GM19372 (cell line): Measurements from ENCODE around the gene MCEMP1.
A peak's percentile ranks its signal among the peaks of the same experiment; 100 is the strongest.

Experiments
- ATAC-seq: cut with Tn5 transposase; IDR thresholded peaks from one replicate; pipeline ENCODE4 v1.9.1; 2021; ENCODE audit warnings: mild to moderate bottlenecking, low read depth, moderate library complexity; ENCODE audit not compliant: unreplicated experiment

MCEMP1 gene

DNA sequence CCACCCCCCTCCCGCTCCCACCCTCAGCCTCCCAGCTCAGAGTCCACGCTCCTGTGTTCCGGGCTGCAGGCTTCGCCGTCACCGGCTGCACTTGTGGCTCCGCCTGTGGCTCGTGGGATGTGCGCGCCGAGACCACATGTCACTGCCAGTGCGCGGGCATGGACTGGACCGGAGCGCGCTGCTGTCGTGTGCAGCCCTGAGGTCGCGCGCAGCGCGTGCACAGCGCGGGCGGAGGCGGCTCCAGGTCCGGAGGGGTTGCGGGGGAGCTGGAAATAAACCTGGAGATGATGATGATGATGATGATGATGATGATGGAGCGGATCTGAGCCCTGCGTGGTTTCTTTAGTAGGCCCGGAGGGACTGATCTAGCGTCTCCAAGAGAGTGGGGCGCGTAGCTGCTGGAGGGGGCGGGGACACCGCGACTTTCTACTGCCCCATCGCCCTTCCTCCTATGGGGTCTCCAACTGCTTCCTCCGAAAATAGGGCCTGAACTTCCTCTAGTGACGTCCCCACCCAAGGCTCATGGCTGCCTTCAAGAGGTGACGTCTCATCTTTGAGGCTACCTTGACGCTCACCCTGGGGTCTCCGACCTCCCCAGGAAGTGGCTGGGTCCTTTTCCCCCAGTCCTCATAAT lies 6.6 kb upstream of the MCEMP1 start:
- ATAC-seq, result no peak

DNA sequence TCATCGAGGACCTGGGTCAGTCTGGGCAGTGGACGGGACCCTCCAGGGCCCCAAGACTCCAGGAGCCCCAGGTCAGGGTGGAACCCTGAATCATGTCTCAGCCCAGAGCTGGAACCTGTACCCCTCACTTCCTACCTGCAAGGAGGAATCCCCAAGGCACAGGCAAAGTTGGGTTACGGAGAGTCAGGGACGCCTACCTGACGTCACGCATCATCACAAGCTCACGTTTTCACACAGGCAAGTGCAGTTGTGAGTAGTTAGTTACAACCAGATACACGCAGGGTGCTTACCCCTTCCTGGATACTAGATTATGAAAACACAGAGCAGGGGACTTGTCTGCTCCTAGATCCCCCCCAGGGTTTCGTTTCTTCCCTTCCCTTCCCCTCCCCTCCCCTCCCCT lies 6.1 kb upstream of the MCEMP1 start:
- no peak for ATAC-seq

DNA sequence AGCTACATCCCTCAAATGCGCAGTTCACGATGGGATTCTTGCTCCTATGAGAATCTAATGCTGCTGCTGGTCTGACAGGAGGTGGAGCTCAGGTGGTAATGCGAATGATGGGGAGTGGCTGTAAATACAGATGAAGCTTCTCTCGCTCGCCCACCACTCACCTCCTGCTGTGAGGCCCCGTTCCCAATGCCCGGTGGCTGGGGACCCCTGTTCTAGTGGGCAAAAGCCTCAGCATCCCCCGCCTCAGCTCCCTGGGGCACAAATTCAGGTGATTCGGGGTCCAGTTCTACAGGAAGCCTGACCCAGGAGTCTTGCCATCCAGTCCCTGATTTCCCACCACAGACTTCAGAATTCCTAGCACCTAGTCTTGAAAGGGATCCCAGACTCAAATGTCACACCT lies 4.4 kb upstream of the MCEMP1 start:
- no peak for ATAC-seq

DNA sequence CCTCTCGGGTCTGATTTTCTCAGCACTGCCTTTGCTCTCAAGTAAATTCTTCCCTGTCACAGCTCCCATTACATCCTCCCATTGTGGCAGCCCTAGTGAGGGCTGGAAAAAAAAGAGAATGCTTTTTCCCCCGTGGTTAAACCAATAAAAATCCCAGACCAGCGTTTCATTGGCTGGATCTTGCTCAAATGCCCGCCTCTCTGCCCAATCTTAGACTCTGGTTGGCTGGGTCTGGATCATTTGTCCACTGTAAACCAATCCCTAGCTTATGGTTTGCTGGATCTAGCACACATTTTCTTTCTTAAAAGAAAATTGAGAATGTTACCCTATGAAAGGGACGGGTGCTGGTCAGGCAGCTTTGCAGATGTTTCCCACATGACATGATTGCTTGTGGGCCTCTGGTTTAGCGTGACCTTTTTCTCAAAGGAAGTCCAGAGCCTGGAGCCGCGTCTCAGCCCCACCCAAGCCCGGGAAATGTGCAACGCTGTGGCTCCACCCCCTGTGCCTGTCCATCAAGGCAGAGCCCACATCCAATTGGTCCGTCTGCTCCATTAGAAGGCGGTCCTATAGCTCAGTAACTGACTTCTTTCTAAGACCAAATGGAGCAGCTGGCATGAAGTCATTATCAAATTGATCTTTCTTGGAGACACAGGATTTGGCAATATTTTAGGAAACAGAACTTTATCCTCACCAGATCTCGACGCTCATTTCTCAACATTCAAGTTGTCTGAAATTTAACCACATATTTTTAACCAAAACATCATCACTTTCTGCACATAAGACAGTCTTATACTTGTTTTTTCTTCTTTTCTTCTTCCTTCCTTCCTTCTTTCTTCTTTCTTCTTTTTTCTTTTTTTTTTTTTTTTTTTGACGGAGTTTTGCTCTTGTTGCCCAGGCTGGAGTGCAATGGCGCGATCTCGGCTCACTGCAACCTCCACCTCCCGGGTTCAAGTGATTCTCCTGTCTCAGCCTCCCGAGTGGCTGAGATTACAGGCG lies 2.6 kb upstream of the MCEMP1 start:
- no peak for ATAC-seq

DNA sequence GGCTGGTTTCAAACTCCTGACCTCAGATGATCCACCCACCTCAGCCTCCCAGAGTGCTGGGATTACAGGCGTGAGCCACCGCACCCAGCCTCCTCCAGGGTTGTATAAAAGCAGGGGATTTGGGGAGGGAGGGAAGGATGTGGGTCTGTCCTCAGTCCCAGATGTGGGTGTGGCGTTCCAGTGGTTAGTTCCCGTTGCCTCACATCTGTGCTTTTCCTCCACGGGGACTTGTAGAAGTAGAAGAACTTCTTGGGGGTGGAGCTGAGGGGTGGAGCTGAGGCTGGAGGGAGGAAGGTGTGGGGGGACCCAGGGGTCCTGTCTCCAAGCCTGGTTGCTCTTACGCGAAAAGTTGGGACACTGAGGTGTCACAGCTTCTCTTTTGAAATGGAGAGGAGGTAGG lies 514 bp upstream of the MCEMP1 start:
- no peak for ATAC-seq

DNA sequence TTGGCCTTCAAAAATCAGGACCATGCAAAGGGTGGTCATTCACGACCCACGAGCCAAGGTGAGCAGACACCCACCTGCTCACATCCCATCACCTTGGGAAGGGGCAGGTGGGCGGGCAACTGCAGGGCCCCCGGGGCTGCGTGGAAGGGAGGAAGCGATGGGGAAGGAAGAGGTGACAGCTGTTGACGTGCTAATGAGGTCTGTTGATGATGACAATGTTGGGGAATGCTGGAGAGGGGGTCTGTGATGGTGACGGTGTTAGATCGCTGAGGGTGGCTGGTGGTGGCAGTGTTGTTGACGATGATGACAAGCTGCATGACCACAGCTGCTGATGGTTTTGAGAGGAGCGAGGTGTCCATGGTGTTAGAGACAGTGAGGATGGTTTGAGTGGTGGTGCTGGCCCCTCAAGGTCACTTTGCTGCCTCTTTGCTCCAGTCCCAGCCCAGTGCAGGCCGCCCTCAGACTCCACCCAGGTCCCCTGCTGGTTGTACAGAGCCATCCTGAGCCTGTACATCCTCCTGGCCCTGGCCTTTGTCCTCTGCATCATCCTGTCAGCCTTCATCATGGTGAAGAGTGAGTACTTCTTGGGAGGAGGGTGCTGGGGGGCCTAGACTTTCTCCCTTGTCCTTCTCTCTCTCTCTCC lies 900 bp downstream of the MCEMP1 start:
- ATAC-seq, result no peak

DNA sequence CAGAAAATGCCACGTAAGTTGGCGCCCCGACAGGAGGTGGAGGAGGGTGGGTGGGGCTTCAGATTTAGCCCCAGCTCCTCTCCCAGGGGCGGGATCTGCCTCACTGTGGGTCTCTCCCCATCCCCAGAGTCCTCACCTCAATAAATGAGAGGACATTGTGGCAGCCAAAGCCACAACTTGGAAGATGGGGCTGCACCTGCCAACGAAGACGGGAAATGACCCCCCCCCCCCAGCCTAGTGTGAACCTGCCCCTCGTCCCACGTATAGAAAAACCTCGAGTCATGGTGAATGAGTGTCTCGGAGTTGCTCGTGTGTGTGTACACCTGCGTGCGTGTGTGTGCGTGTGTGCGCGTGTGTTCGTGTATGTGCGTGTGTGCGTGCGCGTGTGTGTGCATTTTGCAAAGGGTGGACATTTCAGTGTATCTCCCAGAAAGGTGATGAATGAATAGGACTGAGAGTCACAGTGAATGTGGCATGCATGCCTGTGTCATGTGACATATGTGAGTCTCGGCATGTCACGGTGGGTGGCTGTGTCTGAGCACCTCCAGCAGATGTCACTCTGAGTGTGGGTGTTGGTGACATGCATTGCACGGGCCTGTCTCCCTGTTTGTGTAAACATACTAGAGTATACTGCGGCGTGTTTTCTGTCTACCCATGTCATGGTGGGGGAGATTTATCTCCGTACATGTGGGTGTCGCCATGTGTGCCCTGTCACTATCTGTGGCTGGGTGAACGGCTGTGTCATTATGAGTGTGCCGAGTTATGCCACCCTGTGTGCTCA lies 2.3 kb downstream of the MCEMP1 start:
- ATAC-seq, result no peak

DNA sequence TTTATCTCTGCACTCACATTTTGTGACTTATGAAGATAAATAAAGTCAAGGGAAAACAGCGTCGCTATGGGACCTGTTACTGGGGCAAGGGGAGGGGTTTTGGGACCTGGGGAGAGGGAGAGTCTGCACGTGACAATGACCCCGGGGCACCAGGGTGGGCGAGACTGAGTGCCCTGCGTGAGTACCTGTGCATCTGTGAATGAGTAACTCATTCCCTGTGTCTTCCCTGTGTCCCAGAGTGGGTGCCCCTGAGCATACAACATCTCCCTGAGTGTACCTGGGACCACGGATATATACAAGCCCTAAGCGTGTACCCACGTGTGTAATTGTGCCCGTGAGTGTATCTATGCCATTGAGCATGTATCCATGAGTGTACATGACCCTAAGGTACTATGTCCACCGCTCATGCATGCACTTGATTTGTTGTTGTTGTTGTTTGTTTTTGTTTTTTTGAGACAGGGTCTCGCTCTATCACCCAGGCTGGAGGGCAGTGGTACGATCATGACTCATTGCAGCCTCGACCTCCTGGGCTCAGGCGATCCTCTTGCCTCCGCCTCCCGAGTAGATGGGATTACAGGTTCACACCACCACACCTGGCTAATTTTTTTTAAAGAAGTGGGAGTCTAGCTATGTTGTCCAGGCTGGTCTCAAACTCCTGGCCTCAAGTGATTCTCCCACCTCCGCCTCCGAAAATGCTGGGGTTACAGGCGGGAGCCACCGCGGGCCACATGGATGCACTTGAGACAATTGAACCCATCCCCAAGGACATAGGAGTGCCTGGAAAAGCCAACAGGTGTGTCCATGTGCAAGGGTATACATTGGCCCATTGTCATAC lies 3.1 kb downstream of the MCEMP1 start:
- no peak for ATAC-seq

DNA sequence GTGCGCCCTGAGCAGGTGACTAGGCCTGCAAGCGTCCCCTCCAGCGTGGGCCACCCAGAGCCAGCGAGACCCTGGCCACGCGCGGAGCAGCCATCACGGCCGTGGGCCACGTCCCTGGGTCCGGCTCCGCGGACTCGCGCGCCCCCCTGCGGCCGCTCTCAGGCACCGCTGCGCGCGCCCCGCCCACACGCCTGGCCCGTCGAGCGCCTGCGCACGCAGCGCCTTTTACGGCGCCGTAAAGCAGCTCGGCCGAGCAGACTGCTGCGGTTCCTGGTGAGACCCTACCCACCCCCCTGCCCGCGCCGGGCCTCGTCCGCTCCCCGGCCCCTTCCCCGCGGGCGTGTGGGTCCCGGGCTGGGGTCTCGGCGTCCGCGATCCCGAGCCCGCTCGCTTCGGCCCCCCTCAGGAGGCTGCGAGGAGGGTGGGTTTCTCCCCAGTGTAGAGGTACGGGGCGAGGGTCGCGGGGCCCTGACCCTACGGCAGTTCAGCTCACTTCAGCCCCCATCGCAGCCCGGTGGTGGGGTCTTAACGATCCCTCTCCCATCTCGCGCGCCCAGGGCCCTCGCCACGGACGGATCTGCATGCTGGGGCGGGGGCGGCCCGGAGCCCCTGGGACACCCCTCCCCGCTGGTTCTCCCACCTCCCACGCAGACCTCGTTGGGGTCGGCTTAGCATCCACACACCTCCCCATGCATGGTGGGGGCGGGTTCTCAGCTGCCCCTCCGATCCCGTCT lies 3.9 kb downstream of the MCEMP1 start, which contains the start of gene TRAPPC5:
Gene TRAPPC5 (plus strand): TSS at position 228 of the 734 bp plus-strand sequence. CDS start 1,421 bp downstream, outside the sequence.
- peak; percentile 41 for ATAC-seq

DNA sequence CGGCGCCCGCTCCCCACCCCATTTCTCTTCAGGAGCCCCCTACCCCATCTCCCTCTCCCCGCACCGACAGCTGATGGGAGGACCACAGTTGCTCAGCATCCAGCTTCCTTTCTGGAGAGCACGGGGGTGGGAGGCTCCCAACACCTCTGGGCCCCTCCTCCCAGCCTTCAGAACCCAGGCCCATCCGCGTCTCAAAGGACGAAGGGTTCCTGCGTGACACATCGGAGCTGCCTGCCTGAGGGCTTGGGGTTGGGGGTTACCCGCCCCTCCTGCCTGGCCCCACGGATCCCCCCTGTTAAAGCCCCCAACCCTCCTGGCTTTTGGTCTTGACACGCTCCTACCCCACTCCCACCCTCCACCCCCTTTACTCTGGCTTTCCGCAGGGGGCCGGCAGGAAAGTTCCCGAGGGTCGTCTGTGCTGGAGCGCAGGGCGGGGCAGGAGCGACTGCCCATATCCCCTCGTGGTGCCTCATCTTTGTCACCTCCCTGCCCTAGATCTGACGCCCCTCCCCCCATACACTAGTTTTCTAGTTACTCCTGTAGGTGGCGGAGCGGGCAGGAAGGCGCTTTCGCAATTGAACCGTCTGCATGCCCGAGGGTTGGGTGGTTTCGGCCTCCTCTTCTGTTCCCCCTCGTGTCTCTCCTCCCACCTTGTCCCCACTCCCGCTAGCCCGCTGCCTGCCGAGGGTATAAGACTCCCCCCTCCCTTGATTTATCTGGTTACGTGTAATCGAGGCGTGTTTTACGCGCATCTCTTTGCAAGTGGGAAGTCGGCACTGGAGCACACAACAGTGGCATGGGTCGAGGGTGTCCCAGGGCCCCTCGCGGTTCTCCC lies 4.7 kb downstream of the MCEMP1 start:
- ATAC-seq, result no peak

DNA sequence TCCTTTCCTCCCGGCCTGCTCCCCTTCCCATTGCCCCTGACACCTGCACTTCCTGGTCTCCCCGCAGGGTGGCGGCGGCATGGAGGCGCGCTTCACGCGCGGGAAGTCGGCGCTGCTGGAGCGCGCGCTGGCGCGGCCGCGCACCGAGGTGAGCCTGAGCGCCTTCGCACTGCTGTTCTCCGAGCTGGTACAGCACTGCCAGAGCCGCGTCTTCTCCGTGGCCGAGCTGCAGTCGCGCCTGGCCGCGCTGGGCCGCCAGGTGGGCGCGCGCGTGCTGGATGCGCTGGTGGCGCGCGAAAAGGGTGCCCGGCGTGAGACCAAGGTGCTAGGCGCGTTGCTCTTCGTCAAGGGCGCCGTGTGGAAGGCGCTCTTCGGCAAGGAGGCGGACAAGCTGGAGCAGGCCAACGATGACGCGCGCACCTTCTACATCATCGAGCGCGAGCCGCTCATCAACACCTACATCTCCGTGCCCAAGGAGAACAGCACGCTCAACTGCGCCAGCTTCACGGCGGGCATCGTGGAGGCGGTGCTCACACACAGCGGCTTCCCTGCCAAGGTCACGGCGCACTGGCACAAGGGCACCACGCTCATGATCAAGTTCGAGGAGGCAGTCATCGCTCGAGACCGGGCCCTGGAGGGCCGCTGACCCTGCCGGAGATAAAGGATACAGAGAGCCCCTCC lies 5.4 kb downstream of the MCEMP1 start:
- ATAC-seq, result no peak

DNA sequence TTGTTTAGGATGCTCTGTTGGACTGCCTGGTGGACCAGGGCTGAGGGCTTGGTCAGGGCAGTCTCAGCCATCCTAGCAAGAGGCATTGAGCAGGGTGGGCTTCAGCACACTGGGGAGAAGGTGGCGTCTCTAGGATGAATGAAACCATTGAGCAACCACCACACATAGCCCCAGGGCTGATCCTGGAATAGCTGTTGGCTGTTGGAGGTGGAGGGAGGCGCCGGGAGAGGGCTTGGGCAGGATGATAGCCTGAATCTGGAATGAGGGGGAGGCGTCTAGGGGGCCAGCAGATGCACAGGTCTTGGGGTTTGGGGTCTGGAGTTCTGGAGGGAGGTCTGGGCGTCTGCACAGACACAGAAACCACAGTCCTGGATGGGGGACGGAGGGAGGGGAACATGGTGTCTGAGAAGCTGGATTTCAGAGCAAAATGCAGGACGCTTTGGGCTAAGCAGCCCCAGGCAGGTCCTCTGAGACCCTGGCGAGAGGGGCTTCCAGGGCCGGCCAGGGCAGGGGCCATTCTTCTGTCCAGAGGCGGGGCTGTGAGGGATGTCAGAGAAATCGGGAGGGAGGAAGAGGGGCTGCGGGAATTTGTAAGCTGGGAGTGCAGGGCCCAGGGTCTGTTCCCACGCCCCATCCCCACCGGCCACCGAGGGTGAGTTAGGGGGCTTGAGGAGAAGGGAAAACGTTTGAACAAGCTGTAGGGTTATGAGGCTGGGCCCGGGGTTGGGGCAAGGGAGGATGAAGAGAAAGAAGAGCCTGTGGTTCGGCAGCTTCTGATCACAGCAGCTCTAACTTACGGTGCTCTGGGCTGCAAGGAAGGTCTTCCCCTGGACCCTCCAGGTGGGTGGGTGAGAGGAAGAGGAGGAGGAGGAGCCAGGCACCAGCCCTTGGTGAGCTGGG lies 8.9 kb downstream of the MCEMP1 start:
- no peak for ATAC-seq

DNA sequence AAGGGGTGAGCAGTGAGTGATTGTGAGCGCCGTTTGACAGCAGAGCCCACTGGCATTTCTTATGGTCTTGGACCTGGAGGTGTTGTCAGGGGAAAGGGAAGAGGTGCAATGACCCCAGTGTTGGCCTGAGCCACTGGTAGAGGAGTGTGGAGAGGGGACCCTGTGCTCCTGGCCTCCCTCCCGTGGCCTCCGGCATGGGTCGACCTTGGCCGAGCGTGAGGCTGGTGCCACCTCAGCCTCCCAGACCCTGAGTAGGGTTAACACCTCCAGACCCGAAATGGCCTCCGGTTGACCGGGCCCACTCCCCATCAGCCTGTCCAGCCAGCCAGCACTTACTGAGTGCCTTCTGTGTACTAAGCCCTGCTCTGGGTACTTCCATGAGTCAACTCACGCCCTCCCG lies 10.3 kb downstream of the MCEMP1 start:
- ATAC-seq, result no peak

DNA sequence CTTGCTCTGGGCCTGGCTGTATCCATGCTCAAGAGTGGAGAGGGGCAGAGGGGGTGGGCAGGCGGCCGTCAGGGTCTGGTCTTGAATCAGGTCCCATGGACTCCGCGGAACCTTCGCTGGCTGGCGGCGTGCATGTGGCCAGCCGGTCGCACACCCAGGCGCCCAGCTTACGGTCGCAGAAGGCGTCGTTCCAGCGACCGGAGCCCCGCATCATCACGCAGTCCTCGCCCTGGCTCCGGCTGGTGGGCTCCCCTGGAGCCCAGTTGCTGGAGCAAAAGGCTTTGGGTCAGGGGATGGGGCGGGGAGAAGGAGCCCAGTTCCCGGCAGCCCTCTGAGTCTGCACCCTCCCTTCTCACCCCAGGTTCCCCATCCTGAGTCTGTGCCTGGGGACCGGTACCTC lies 12.3 kb downstream of the MCEMP1 start:
- no peak for ATAC-seq

DNA sequence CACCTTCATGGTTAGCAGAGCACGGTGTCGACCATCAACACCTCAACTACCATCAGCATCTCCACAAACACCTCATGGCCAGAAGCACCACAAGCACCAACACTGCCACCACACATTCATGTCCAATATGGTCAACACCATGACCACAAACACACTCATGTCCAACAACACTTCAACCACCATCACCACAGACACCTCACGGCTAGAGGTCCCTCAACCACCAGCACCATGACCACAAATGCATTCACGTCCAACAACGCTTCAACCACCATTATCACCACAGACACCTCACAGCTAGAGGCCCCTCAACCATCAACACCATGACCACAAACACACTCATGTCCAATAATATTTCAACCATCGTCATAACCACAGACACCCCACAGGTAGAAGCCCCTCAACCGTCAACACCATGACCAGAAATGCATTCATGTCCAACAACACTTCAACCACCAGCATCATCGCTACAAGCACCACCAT lies 13.9 kb downstream of the MCEMP1 start:
- no peak for ATAC-seq

DNA sequence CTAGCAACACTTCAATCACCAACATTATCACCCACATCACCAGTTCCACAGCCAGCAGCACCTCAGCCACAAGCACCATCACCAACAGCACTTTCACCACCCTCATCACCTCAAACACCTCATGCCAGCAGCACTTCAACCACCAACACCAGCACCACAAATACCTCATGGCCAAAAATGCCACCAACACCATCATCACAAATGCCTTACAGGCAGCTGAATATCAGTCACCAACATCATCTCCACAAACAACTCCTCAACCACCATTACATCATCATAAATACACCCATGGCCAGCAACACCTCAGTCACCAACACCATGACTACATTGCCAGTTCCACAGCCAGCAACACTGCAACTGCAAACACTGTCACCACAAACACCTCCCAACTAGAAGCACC lies 14.6 kb downstream of the MCEMP1 start:
- ATAC-seq, result no peak
